Astrocyte (in vitro differentiated cells and primary cell): Measurements from ENCODE around the gene PLA2G4D. TPM values are rescaled to one million over a fixed set of nuclear protein-coding genes. Genes with fewer than 3 reads are reported as not detected.

Experiments used
- DNase-seq: peaks from one replicate; pipeline ENCODE4 v3.0.0-alpha.2; 2010; ENCODE audit warnings: low read depth
- FAIRE-seq: peaks from 2 replicates; lab custom pipeline; 2011; peaks lifted over from hg19 to GRCh38; lab: Jason Lieb, UNC
- H2AFZ ChIP-seq: 2 replicates; pipeline ENCODE4 v1.6.0; 2012; ENCODE audit warnings: low read depth, low read length, inconsistent platforms
- H3K27ac ChIP-seq: 2 replicates; pipeline ENCODE4 v1.5.1; 2011; ENCODE audit warnings: low read depth, low read length, inconsistent platforms
- H3K27me3 ChIP-seq: 2 replicates; pipeline ENCODE4 v1.6.0; 2011; ENCODE audit warnings: low read length, inconsistent platforms; ENCODE audit not compliant: insufficient read depth
- H3K36me3 ChIP-seq: 2 replicates; pipeline ENCODE4 v1.5.1; 2011; ENCODE audit warnings: low read length, inconsistent platforms; ENCODE audit not compliant: insufficient read depth
- H3K4me1 ChIP-seq: 2 replicates; pipeline ENCODE4 v1.5.1; 2011; ENCODE audit warnings: low read length, inconsistent platforms; ENCODE audit not compliant: insufficient read depth
- H3K4me2 ChIP-seq: 2 replicates; pipeline ENCODE4 v1.6.0; 2012; ENCODE audit warnings: low read length, inconsistent platforms
- H3K4me3 ChIP-seq: 2 replicates; pipeline ENCODE4 v1.5.1; 2011; ENCODE audit warnings: low read depth, mild to moderate bottlenecking, low read length, inconsistent platforms; ENCODE audit not compliant: insufficient read depth
- H3K79me2 ChIP-seq: 2 replicates; pipeline ENCODE4 v1.6.0; 2012; ENCODE audit warnings: mild to moderate bottlenecking, low read length, inconsistent platforms; ENCODE audit not compliant: insufficient read depth
- H3K9ac ChIP-seq: 2 replicates; pipeline ENCODE4 v1.6.0; 2012; ENCODE audit warnings: mild to moderate bottlenecking, low read length, inconsistent platforms
- H3K9me3 ChIP-seq: 2 replicates; pipeline ENCODE4 v1.5.1; 2012; ENCODE audit warnings: low read depth, mild to moderate bottlenecking, low read length, inconsistent platforms; ENCODE audit not compliant: insufficient read depth
- H4K20me1 ChIP-seq: 2 replicates; pipeline ENCODE4 v1.6.0; 2012; ENCODE audit warnings: low read length, inconsistent platforms; ENCODE audit not compliant: insufficient read depth
- H3K27ac Mint-ChIP-seq: one replicate; pipeline ENCODE4 v1.8.0; 2021; ENCODE audit warnings: mild to moderate bottlenecking, mixed read lengths; ENCODE audit not compliant: unreplicated experiment
- H3K27me3 Mint-ChIP-seq: one replicate; pipeline ENCODE4 v1.8.0; 2021; ENCODE audit warnings: low read depth, mixed read lengths; ENCODE audit not compliant: unreplicated experiment
- H3K36me3 Mint-ChIP-seq: one replicate; pipeline ENCODE4 v1.8.0; 2021; ENCODE audit warnings: low read depth, mixed read lengths; ENCODE audit not compliant: unreplicated experiment
- H3K4me1 Mint-ChIP-seq: one replicate; pipeline ENCODE4 v1.8.0; 2021; ENCODE audit warnings: low read depth, mixed read lengths; ENCODE audit not compliant: unreplicated experiment
- H3K4me3 Mint-ChIP-seq: one replicate; pipeline ENCODE4 v1.8.0; 2021; ENCODE audit warnings: mild to moderate bottlenecking, moderate library complexity, mixed read lengths; ENCODE audit not compliant: unreplicated experiment
- H3K9me3 Mint-ChIP-seq: one replicate; pipeline ENCODE4 v1.8.0; 2021; ENCODE audit warnings: mild to moderate bottlenecking, mixed read lengths; ENCODE audit not compliant: unreplicated experiment
- CTCF ChIP-seq: IDR thresholded peaks from 2 replicates; pipeline ENCODE4 v1.5.1; 2011; ENCODE audit warnings: low read depth, mild to moderate bottlenecking, inconsistent platforms, low read length, moderate library complexity; ENCODE audit not compliant: insufficient read depth
- EZH2 ChIP-seq: IDR thresholded peaks from 2 replicates; pipeline ENCODE4 v1.6.1; 2012; ENCODE audit warnings: mild to moderate bottlenecking, low read length, inconsistent platforms; ENCODE audit not compliant: insufficient read depth
- total RNA-seq: library from RNA; stranded (reverse); gene quantifications from 2 replicates; pipeline ENCODE4 v1.2.1, GENCODE V29; 2021

PLA2G4D gene
- total RNA-seq, 1 donor from 2014 or later: not detected

- Histone ChIP-seq H3K4me3 (no peak overlapping the region), H3K9me3 (no peaks in the 10 kb centered on the region), H4K20me1 (no peaks in the 10 kb centered on the region), H3K4me1 (no peaks in the 10 kb centered on the region), H3K4me2 (no peak overlapping the region), H3K9ac (no peak overlapping the region), H3K36me3 (no peaks in the 10 kb centered on the region), H3K79me2 (no peaks in the 10 kb centered on the region), H2AFZ (no peak overlapping the region), H3K27me3 (no peaks in the 10 kb centered on the region), H3K27ac (no peak overlapping the region)
- TF ChIP-seq EZH2 (no peak), CTCF (no peak)
- Mint-ChIP-seq H3K4me3 (no peak overlapping the region), H3K4me1 (no peaks in the 10 kb centered on the region), H3K27me3 (peaks cover 7% of the 10 kb centered on the region), H3K9me3 (peaks cover 8% of the 10 kb centered on the region), H3K27ac (no peak overlapping the region), H3K36me3 (no peaks in the 10 kb centered on the region)
- DNase-seq (no peak), FAIRE-seq (no peak)
Observed at GRCh38 chr15:42035435-42035761, 59.0 kb downstream of the PLA2G4D start.

- H3K27ac Mint-ChIP-seq: no peak overlapping the region
- FAIRE-seq (no peak), DNase-seq (no peak)
- Histone ChIP-seq H3K36me3 (no peaks in the 10 kb centered on the region), H4K20me1 (no peaks in the 10 kb centered on the region), H3K9ac (no peak overlapping the region), H3K9me3 (no peaks in the 10 kb centered on the region), H3K27me3 (no peaks in the 10 kb centered on the region), H3K4me3 (no peak overlapping the region), H3K27ac (no peak overlapping the region), H3K79me2 (no peaks in the 10 kb centered on the region), H3K4me1 (no peaks in the 10 kb centered on the region), H2AFZ (no peak overlapping the region), H3K4me2 (no peak overlapping the region)
- no peak overlapping the region for H3K4me3 Mint-ChIP-seq
- H3K36me3 Mint-ChIP-seq: no peaks in the 10 kb centered on the region
- peaks cover 13% of the 10 kb centered on the region for H3K9me3 Mint-ChIP-seq
- H3K4me1 Mint-ChIP-seq: no peaks in the 10 kb centered on the region
- H3K27me3 Mint-ChIP-seq: peaks cover 13% of the 10 kb centered on the region
- TF ChIP-seq EZH2: no peak
- no peak for TF ChIP-seq CTCF
Observed at GRCh38 chr15:42034628-42035434, 59.5 kb downstream of the PLA2G4D start.

GRCh38 chr15:42033214-42033873, 61.0 kb downstream of the PLA2G4D start:
- Mint-ChIP-seq H3K4me3 (no peak overlapping the region), H3K36me3 (no peaks in the 10 kb centered on the region), H3K4me1 (no peaks in the 10 kb centered on the region), H3K27me3 (peaks cover 17% of the 10 kb centered on the region), H3K27ac (no peak overlapping the region), H3K9me3 (peaks cover 13% of the 10 kb centered on the region)
- no peak overlapping the region for H3K9ac ChIP-seq
- TF ChIP-seq EZH2 (no peak), CTCF (no peak)
- no peaks in the 10 kb centered on the region for H3K36me3 ChIP-seq
- no peaks in the 10 kb centered on the region for H3K79me2 ChIP-seq
- DNase-seq (no peak), FAIRE-seq (no peak)
- no peak overlapping the region for H3K4me2 ChIP-seq
- no peaks in the 10 kb centered on the region for H3K9me3 ChIP-seq
- H3K4me3 ChIP-seq: no peak overlapping the region
- H3K27ac ChIP-seq: no peak overlapping the region
- peaks cover 5% of the 10 kb centered on the region for H3K27me3 ChIP-seq
- no peaks in the 10 kb centered on the region for H3K4me1 ChIP-seq
- no peaks in the 10 kb centered on the region for H4K20me1 ChIP-seq
- H2AFZ ChIP-seq: no peak overlapping the region
